GM12801 (cell line): Measurements from ENCODE around the gene MARCHF6.

Experiments
- TF ChIP-seq, protein P1 (sequence below): IDR thresholded peaks from one replicate; pipeline ENCODE4 v1.5.1; 2011; ENCODE audit warnings: control low read depth; ENCODE audit not compliant: insufficient read length; ENCODE audit errors: extremely low read depth

Gene MARCHF6

GRCh38 chr5:10372726-10373709 lies 19.5 kb downstream of the MARCHF6 start:
- TF ChIP-seq, protein P1, sequence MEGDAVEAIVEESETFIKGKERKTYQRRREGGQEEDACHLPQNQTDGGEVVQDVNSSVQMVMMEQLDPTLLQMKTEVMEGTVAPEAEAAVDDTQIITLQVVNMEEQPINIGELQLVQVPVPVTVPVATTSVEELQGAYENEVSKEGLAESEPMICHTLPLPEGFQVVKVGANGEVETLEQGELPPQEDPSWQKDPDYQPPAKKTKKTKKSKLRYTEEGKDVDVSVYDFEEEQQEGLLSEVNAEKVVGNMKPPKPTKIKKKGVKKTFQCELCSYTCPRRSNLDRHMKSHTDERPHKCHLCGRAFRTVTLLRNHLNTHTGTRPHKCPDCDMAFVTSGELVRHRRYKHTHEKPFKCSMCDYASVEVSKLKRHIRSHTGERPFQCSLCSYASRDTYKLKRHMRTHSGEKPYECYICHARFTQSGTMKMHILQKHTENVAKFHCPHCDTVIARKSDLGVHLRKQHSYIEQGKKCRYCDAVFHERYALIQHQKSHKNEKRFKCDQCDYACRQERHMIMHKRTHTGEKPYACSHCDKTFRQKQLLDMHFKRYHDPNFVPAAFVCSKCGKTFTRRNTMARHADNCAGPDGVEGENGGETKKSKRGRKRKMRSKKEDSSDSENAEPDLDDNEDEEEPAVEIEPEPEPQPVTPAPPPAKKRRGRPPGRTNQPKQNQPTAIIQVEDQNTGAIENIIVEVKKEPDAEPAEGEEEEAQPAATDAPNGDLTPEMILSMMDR: no peak

GRCh38 chr5:10374046-10375022 lies 20.8 kb downstream of the MARCHF6 start:
- TF ChIP-seq, protein P1: no peak

- TF ChIP-seq, protein P1: no peak
Measured at GRCh38 chr5:10376544-10376943, 23.0 kb downstream of the MARCHF6 start.

GRCh38 chr5:10377081-10377480 lies 23.6 kb downstream of the MARCHF6 start:
- TF ChIP-seq, protein P1: no peak

GRCh38 chr5:10381803-10382202 lies 28.3 kb downstream of the MARCHF6 start:
- TF ChIP-seq, protein P1: no peak

- TF ChIP-seq, protein P1: no peak
Measured at GRCh38 chr5:10384483-10384882, 31.0 kb downstream of the MARCHF6 start.

DNA sequence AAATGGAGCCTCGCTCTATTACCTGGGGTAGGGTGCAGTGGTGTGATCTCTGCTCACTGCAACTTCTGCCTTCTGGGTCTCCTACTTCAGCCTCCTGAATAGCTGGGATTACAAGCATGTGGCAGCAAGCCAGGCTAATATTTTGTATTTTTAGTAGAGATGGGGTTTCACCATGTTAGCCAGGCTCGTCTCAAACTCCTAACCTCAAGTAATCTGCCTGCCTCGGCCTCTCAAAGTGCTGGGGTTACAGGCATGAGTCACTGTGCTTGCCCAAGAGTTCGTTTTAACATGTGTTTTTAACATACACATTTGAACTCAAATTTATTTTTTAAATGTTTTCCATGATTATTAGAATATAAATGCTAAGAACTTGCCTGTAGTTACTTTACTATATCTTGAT lies 34.2 kb downstream of the MARCHF6 start:
- TF ChIP-seq, protein P1: no peak
